NK-92 (cell line): ENCODE results near the gene TRIP13.
"Not testable (repeated sequence)": the region's sequence is repeated elsewhere in the genome, so short reads cannot be mapped to it uniquely, and the experiment has no call there.

ENCODE experiments used
- DNase-seq: peaks from one replicate; lab custom pipeline; 2025; ENCODE audit not compliant: unreplicated experiment; lab: John Stamatoyannopoulos, UW

TRIP13 gene

GRCh38 chr5:891117-891836 is 1.4 kb upstream of the TRIP13 start:
- DNase-seq = no peak

GRCh38 chr5:891837-892393 is 769 bp upstream of the TRIP13 start:
- no peak for DNase-seq

- no peak for DNase-seq
Measured at GRCh38 chr5:893137-893506, 438 bp downstream of the TRIP13 start.

- DNase-seq = no peak
Measured at GRCh38 chr5:893711-894110, 1.0 kb downstream of the TRIP13 start.

- DNase-seq = no peak
Measured at GRCh38 chr5:900781-901180, 8.1 kb downstream of the TRIP13 start.

- DNase-seq = no peak
Measured at GRCh38 chr5:902129-902916, 9.6 kb downstream of the TRIP13 start.

GRCh38 chr5:903756-904096 is 11.0 kb downstream of the TRIP13 start:
- DNase-seq = no peak

GRCh38 chr5:905139-905642 is 12.5 kb downstream of the TRIP13 start:
- DNase-seq = no peak

GRCh38 chr5:907366-907910 is 14.8 kb downstream of the TRIP13 start:
- no peak for DNase-seq

- no peak for DNase-seq
Measured at GRCh38 chr5:908172-908571, 15.5 kb downstream of the TRIP13 start.

- no peak for DNase-seq
Measured at GRCh38 chr5:909086-909485, 16.4 kb downstream of the TRIP13 start.

- no peak for DNase-seq
Measured at GRCh38 chr5:909994-910768, 17.5 kb downstream of the TRIP13 start.

GRCh38 chr5:910769-911160 is 18.1 kb downstream of the TRIP13 start:
- no peak for DNase-seq

- DNase-seq = no peak
Measured at GRCh38 chr5:911601-912000, 18.9 kb downstream of the TRIP13 start.

- DNase-seq = no peak
Measured at GRCh38 chr5:912280-913091, 19.8 kb downstream of the TRIP13 start.

GRCh38 chr5:914174-914573 is 21.5 kb downstream of the TRIP13 start:
- no peak for DNase-seq

- DNase-seq = no peak
Measured at GRCh38 chr5:914612-915011, 21.9 kb downstream of the TRIP13 start.

GRCh38 chr5:915346-915745 is 22.7 kb downstream of the TRIP13 start:
- not testable (repeated sequence) for DNase-seq

- DNase-seq = no peak
Measured at GRCh38 chr5:915946-916345, 23.3 kb downstream of the TRIP13 start.
